Right atrium auricular region (tissue), 2 donors: Measurements from ENCODE around the gene TAOK1. TPM values are rescaled to one million over a fixed set of nuclear protein-coding genes. Genes with fewer than 3 reads are reported as not detected.

Experiments used
- DNase-seq: peaks from one replicate; pipeline ENCODE4 v3.0.0-alpha.2; 2019; ENCODE audit warnings: low spot score
- H3K27ac ChIP-seq, 2 donors: fragments of 200-600 bp; sonication (generic); 1 replicate in 1 of 2; 2 replicates in 1 of 2; pipeline ENCODE4 v1.5.1; 2016 to 2019
- H3K27me3 ChIP-seq, 2 donors: fragments of 200-600 bp; sonication (generic); one replicate each; pipeline versions ENCODE4 v1.5.1 to v1.6.0; 2017 to 2019
- H3K36me3 ChIP-seq: fragments of 200-600 bp; sonication (generic); one replicate; pipeline ENCODE4 v1.5.1; 2016
- H3K4me1 ChIP-seq, 2 donors: fragments of 200-600 bp; sonication (generic); one replicate each; pipeline versions ENCODE4 v1.5.1 to v1.6.0; 2017 to 2019
- H3K4me3 ChIP-seq, 2 donors: fragments of 200-600 bp; sonication (generic); 1 replicate in 1 of 2; 2 replicates in 1 of 2; pipeline ENCODE4 v1.5.1; 2017 to 2019; ENCODE audit warnings: mild to moderate bottlenecking in 1 of 2, moderate library complexity in 1 of 2
- H3K9me3 ChIP-seq, 2 donors: fragments of 200-600 bp; sonication (generic); one replicate each; pipeline ENCODE4 v1.5.1; 2019
- CTCF ChIP-seq, 2 donors: fragments of 200-600 bp; sonication (generic); IDR thresholded peaks; one replicate each; pipeline ENCODE4 v1.5.1; 2019; ENCODE audit warnings: antibody characterized with exemption in 2 of 2
- total RNA-seq, 2 donors: library from RNA; depleted of rRNA; stranded (reverse); fragments of >200 nt; gene quantifications; one replicate each; pipeline ENCODE4 v1.1.0, GENCODE V29; 2016

The TAOK1 gene
- total RNA-seq, 2 donors from 2014 or later: 42.9 to 45.1 TPM

- H3K27ac ChIP-seq: no peak overlapping the region
Measured at GRCh38 chr17:29544066-29544465, 153.9 kb downstream of the TAOK1 start.

DNA sequence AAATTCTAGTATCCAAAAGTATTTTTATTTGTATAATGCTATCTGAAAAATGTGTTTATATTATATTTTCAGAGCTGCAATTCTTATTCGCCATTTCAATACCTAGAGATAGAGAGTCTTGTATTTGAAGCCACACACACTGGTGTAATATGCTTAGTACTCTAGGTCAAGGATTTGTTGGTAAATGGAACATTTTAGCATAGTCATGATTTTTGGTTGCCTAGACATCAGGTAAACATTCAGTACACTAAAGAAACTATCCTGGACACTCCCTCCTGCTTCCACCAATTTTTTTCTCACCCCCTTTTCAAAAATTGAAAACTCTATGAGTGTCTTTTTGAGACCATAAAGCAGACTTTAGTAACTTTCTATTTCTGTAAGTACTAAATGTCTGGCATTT lies 155.9 kb downstream of the TAOK1 start:
- no peak for TF ChIP-seq CTCF (IDR thresholded peaks at IDR 0.05)
- H3K36me3 ChIP-seq: peaks cover 23% of the 10 kb centered on the region
- no peak for DNase-seq

More at GRCh38 chr17:29544066-29544465, 153.9 kb downstream of the TAOK1 start:
- H3K36me3 ChIP-seq: peaks cover 23% of the 10 kb centered on the region
- H3K27me3 ChIP-seq: no peaks in the 10 kb centered on the region
- H3K4me1 ChIP-seq: no peaks in the 10 kb centered on the region
- TF ChIP-seq CTCF (IDR thresholded peaks at IDR 0.05): no peak
- DNase-seq: no peak
- no peaks in the 10 kb centered on the region for H3K9me3 ChIP-seq
- no peak overlapping the region for H3K4me3 ChIP-seq

DNA sequence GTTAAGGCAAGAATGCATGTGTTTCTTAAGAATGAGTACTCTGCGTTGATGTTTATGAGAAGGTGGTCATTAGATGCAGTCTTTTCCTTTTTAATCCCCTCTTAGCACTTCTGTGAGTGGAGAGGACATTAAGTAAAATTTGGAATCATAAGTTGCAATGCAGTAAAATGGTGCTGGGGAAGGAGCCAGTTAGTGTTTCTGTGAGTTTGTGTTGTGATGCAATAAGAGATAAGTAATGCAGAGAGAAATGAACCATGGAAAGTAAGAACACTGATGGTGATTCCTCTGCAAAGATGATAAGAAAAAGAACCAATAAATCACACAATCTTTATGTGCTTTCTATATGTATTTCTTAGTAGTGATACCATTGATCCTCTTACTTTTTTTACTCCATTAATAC lies 156.7 kb downstream of the TAOK1 start:
- Histone ChIP-seq H3K36me3 (peaks cover 18% of the 10 kb centered on the region), H3K27ac (no peak overlapping the region), H3K4me3 (no peak overlapping the region), H3K9me3 (no peaks in the 10 kb centered on the region), H3K27me3 (no peaks in the 10 kb centered on the region), H3K4me1 (peaks cover 0 to 8% of the 10 kb centered on the region in 2 donors)
- DNase-seq: no peak
- no peak for TF ChIP-seq CTCF (IDR thresholded peaks at IDR 0.05)

More for the DNA sequence above, 155.9 kb downstream of the TAOK1 start:
- no peak overlapping the region for H3K27ac ChIP-seq
- no peak overlapping the region for H3K4me3 ChIP-seq
- peaks cover 0 to 8% of the 10 kb centered on the region in 2 donors for H3K4me1 ChIP-seq
- no peaks in the 10 kb centered on the region for H3K27me3 ChIP-seq
- H3K9me3 ChIP-seq: no peaks in the 10 kb centered on the region

GRCh38 chr17:29549177-29549923 lies 159.2 kb downstream of the TAOK1 start:
- DNase-seq: no peak
- H3K4me1 ChIP-seq: peaks cover 0 to 8% of the 10 kb centered on the region in 2 donors
- H3K4me3 ChIP-seq: no peak overlapping the region
- no peak overlapping the region for H3K27ac ChIP-seq
- no peaks in the 10 kb centered on the region for H3K36me3 ChIP-seq
- no peaks in the 10 kb centered on the region for H3K9me3 ChIP-seq
- no peak for TF ChIP-seq CTCF (IDR thresholded peaks at IDR 0.05)
- no peaks in the 10 kb centered on the region for H3K27me3 ChIP-seq

GRCh38 chr17:29555840-29556239 lies 165.7 kb downstream of the TAOK1 start:
- no peaks in the 10 kb centered on the region for H3K9me3 ChIP-seq
- H3K4me1 ChIP-seq: no peaks in the 10 kb centered on the region
- no peak for TF ChIP-seq CTCF (IDR thresholded peaks at IDR 0.05)
- no peaks in the 10 kb centered on the region for H3K27me3 ChIP-seq
- H3K36me3 ChIP-seq: no peaks in the 10 kb centered on the region
- DNase-seq: no peak
- H3K4me3 ChIP-seq: no peak overlapping the region
- no peak overlapping the region for H3K27ac ChIP-seq
